Eye (tissue), 1 donor: ENCODE results near the gene DYNC1H1.

Experiments used
- DNase-seq: peaks from one replicate; pipeline ENCODE4 v3.0.0-alpha.2; 2015

The DYNC1H1 gene

GRCh38 chr14:101964297-101965180 is at the start of gene DYNC1H1:
DYNC1H1 (plus strand) TSS chr14:101964573; CDS start chr14:101964692, 119 bp downstream.
- peak; percentile 96 for DNase-seq

GRCh38 chr14:101915871-101916815 is 48.2 kb upstream of the DYNC1H1 start:
- no peak for DNase-seq

GRCh38 chr14:101916816-101917412 is 47.5 kb upstream of the DYNC1H1 start:
- DNase-seq, result peak; percentile 24

GRCh38 chr14:101917413-101918017 is 46.9 kb upstream of the DYNC1H1 start:
- DNase-seq, result peak; percentile 44

- DNase-seq, result no peak
These were observed 46.0 kb upstream of the DYNC1H1 start for GRCh38 chr14:101918065-101918989.

GRCh38 chr14:101920271-101920670 is 44.1 kb upstream of the DYNC1H1 start:
- no peak for DNase-seq

GRCh38 chr14:101922866-101923265 is 41.5 kb upstream of the DYNC1H1 start:
- no peak for DNase-seq

GRCh38 chr14:101925152-101925551 is 39.2 kb upstream of the DYNC1H1 start:
- DNase-seq, result no peak

- DNase-seq, result no peak
These were observed 38.3 kb upstream of the DYNC1H1 start for GRCh38 chr14:101926085-101926484.

GRCh38 chr14:101926620-101927019 is 37.8 kb upstream of the DYNC1H1 start:
- DNase-seq, result no peak

GRCh38 chr14:101927859-101928258 is 36.5 kb upstream of the DYNC1H1 start:
- DNase-seq, result peak; percentile 42

- no peak for DNase-seq
These were observed 35.9 kb upstream of the DYNC1H1 start for GRCh38 chr14:101928415-101928841.

GRCh38 chr14:101929096-101929495 is 35.3 kb upstream of the DYNC1H1 start:
- DNase-seq, result no peak

GRCh38 chr14:101929946-101930345 is 34.4 kb upstream of the DYNC1H1 start:
- no peak for DNase-seq

GRCh38 chr14:101932673-101933072 is 31.7 kb upstream of the DYNC1H1 start:
- DNase-seq, result no peak

GRCh38 chr14:101933209-101933608 is 31.2 kb upstream of the DYNC1H1 start:
- DNase-seq, result no peak

- DNase-seq, result no peak
These were observed 29.7 kb upstream of the DYNC1H1 start for GRCh38 chr14:101934601-101935150.

GRCh38 chr14:101937926-101938767 is 26.2 kb upstream of the DYNC1H1 start:
- no peak for DNase-seq

GRCh38 chr14:101939646-101940170 is 24.7 kb upstream of the DYNC1H1 start:
- no peak for DNase-seq

GRCh38 chr14:101944451-101944850 is 19.9 kb upstream of the DYNC1H1 start:
- no peak for DNase-seq
